GM12864 (cell line): ENCODE data around the gene KIR3DL3.
"Not testable (repeated sequence)": the region's sequence is repeated elsewhere in the genome, so short reads cannot be mapped to it uniquely, and the experiment has no call there.

ENCODE experiments used
- DNase-seq: peaks from one replicate; pipeline ENCODE4 v3.0.0-alpha.2; 2011; ENCODE audit warnings: low read depth
- H3K4me3 ChIP-seq: 2 replicates; pipeline ENCODE4 v1.5.1; 2011; ENCODE audit warnings: mild to moderate bottlenecking, low read depth, low read length, control low read depth
- TF ChIP-seq, protein P1 (sequence below): IDR thresholded peaks from 2 replicates; pipeline ENCODE4 v1.5.1; 2011; ENCODE audit warnings: low read depth, mild to moderate bottlenecking, moderate library complexity, low read length, control low read depth, inconsistent platforms; ENCODE audit errors: missing control alignments

Gene KIR3DL3

GRCh38 chr19:54731191-54731590, 6.9 kb downstream of the KIR3DL3 start:
- no peak for DNase-seq
- TF ChIP-seq, protein P1, sequence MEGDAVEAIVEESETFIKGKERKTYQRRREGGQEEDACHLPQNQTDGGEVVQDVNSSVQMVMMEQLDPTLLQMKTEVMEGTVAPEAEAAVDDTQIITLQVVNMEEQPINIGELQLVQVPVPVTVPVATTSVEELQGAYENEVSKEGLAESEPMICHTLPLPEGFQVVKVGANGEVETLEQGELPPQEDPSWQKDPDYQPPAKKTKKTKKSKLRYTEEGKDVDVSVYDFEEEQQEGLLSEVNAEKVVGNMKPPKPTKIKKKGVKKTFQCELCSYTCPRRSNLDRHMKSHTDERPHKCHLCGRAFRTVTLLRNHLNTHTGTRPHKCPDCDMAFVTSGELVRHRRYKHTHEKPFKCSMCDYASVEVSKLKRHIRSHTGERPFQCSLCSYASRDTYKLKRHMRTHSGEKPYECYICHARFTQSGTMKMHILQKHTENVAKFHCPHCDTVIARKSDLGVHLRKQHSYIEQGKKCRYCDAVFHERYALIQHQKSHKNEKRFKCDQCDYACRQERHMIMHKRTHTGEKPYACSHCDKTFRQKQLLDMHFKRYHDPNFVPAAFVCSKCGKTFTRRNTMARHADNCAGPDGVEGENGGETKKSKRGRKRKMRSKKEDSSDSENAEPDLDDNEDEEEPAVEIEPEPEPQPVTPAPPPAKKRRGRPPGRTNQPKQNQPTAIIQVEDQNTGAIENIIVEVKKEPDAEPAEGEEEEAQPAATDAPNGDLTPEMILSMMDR, result no peak
- no peak overlapping the region for H3K4me3 ChIP-seq

- DNase-seq, H3K4me3 ChIP-seq: not testable (repeated sequence)
Measured at GRCh38 chr19:54738306-54738705, 14.1 kb downstream of the KIR3DL3 start, which contains the start of gene KIR2DL3. KIR2DL3 (plus strand) TSS chr19:54738513; CDS start chr19:54738546, 33 bp downstream.

DNA sequence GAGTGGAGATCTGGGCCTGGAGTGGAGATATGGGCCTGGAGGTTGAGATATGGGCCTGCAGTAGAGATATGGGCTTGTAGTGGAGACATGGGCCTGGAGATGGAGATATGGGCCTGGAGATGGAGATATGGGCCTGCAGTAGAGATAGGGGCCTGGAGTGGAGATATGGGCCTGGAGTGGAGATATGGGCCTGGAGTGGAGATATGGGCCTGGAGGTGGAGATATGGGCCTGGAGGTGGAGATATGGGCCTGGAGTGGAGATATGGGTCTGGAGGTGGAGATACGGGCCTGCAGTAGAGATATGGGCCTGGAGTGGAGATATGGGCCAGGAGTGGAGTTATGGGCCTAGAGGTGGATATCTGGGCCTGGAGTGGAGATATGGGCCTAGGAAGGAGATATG, 14.5 kb downstream of the KIR3DL3 start:
- no peak overlapping the region for H3K4me3 ChIP-seq
- no peak for DNase-seq
- TF ChIP-seq, protein P1, result no peak

DNA sequence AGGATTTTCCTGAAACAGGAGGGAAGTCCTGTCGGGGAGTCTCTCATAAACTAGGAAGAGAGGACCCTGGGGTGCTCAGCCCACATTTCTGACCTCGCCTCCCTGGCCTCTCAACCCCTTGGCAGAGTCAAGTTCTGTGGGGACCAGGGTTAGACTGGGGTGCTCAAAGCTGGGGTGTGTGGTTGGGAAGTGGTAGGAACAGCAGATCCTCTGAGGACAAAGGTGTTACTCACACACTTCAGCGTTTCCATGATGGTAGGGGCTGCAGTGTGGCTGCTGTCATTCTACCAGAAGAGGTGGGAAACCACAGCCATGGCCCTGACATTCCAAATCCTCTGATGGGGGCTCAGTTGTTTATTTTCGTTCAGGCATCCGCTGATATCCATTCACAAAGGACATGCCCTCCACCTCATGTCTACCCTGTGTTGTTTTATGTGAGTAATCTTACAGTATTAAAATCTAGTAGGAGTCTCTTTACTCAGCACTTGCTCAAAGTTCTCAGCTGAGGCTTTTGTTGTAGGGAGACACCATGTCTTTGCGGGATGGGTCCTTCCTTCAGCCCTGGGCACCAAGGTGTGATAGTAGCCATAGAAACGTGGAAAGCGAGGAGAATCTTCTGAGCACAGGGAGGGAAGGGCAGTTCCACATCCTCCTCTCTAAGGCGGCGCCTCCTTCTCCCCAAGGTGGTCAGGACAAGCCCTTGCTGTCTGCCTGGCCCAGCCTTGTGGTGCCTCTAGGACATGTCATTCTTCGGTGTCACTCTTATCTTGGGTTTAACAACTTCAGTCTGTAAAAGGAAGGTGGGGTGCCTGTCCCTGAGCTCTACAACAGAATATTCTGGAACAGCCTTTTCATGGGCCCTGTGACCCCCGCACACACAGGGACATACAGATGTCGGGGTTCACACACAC, 15.6 kb downstream of the KIR3DL3 start:
- no peak for DNase-seq
- TF ChIP-seq, protein P1, result no peak

GRCh38 chr19:54741950-54742349, 17.7 kb downstream of the KIR3DL3 start:
- H3K4me3 ChIP-seq, DNase-seq: not testable (repeated sequence)

More for the DNA sequence above, 15.6 kb downstream of the KIR3DL3 start:
- H3K4me3 ChIP-seq, result no peak overlapping the region

DNA sequence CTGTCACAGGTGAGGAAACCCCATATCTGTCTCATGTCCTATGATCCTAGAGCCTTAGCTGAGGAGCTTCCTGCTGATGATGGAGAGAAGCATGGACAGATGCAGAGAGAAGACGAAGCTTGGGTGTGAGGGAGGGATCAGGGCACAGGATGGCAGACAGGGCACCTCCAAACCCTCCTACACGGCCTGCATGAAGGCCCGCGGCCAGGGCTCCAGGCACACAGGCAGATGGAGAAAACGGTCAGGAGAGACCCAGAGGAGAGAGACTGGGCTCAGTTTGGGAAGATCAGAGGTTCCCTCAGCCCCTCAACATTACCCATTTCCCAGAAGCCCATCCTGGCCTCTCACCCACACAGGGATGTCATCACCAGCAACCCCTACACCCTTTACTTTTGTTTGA, 19.8 kb downstream of the KIR3DL3 start:
- not testable (repeated sequence) for H3K4me3 ChIP-seq, DNase-seq

DNA sequence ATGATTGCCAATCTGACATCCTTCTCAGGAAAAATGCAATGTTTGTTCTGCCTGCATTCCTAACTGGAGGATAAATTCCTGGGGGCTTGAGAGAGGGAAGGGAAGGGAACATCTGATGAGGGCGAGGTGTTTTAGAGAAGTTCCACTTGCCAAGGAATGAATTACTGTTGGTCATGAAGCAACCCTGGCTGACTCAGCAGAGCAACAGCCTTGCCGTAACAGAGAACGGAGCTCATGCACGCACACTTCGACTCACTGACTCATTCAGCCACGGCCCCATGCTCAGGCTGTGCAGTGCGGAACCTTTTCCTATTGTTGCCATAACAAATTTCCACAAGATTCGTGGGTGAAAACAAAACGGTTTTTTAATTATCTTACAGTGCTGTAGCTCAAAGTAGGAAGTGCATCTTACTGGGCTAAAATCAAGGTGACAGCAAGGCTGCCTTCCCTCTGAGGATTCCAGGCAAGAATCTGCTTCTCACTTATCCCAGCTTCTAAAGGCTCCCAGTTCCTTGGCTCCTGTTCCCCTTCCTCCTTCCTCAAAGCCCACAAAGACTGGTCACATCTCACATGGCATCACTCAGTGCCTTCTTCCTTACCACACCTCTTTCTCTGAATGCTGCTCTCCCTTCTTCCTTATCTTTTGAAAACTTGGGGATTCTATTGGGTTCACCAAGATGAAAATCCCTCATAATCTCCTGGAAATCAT, 23.5 kb downstream of the KIR3DL3 start:
- DNase-seq, H3K4me3 ChIP-seq: not testable (repeated sequence)

DNA sequence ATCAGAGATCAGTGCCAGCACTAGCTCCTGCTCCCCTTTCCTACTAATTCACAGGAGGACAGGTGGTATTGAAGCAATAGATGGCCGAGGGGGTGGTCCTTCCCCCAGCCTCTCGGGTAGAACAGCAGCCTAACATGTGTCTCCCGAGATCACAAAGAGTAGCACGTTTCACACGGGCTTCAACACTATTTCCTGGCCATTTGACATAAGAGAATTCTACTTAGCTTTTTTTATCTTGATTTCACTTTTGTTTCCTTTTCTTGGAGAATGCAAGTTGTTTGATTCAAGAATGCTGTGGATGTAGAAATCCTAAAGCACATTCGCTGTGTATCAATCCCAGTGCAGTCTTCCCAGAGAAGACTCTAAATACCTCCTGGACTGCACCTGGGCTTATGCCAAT, 26.0 kb downstream of the KIR3DL3 start:
- H3K4me3 ChIP-seq, DNase-seq: not testable (repeated sequence)

DNA sequence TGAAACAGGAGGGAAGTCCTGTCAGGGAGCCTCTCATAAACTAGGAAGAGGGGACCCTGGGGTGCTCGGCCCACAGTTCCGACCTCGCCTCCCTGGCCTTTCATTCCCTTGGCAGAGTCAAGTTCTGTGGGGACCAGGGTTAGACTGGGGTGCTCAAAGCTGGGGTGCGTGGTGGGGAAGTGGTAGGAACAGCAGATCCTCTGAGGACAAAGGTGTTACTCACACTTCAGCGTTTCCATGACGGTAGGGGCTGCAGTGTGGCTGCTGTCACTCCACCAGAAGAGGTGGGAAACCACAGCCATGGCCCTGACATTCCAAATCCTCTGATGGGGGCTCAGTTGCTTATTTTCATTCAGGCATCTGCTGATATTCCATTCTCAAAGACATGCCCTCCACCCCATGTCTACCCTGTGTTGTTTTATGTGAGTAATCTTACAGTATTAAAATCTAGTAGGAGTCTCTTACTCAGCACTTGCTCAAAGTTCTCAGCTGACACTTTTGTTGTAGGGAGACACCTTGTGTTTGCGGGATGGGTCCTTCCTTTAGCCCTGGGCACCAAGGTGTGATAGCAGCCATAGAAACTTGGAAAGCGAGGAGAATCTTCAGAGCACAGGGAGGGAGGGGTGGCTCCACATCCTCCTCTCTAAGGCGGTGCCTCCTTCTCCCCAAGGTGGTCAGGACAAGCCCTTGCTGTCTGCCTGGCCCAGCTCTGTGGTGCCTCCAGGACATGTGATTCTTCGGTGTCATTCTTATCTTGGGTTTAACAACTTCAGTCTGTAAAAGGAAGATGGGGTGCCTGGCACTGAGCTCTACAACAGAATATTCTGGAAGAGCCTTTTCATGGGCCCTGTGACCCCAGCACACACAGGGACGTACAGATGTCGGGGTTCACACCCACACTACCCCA, 32.2 kb downstream of the KIR3DL3 start:
- not testable (repeated sequence) for H3K4me3 ChIP-seq, DNase-seq

GRCh38 chr19:54758577-54758976, 34.3 kb downstream of the KIR3DL3 start:
- DNase-seq, H3K4me3 ChIP-seq: not testable (repeated sequence)

DNA sequence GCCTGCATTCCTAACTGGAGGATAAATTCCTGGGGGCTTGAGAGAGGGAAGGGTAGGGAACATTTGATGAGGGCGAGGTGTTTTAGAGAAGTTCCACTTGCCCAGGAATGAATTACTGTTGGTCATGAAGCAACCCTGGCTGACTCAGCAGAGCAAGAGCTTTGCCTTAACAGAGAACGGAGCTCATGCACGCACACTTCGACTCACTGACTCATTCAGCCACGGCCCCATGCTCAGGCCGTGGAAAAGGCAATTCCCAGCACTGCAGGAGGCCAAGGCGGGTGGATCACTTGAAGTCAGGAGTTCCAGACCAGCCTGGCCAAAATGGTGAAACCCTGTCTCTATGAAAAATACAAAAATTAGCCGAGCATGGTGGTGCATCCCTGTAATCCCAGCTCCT, 40.0 kb downstream of the KIR3DL3 start:
- not testable (repeated sequence) for DNase-seq, H3K4me3 ChIP-seq

DNA sequence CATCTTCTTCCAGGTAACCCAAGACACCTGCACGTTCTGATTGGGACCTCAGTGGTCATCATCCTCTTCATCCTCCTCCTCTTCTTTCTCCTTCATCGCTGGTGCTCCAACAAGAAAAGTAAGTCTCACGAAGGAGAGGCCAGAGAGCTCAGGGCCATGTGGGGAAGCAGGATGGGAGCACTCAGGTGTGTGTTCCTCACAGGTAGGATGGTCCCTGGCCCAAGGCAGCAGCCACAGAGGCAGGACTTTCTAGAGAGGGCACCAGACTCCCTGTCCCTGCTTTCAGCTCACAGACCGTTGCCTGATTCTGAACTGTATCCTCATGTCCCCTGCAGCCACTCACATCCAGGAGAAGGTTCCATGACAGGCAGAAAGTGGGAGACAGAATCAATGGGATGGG, 42.2 kb downstream of the KIR3DL3 start:
- DNase-seq, result not testable (repeated sequence)

GRCh38 chr19:54769646-54770045, 45.4 kb downstream of the KIR3DL3 start, which contains the start of gene KIR2DL1:
KIR2DL1 (plus strand) TSS chr19:54769793; CDS start chr19:54769851, 58 bp downstream.
- not testable (repeated sequence) for DNase-seq, H3K4me3 ChIP-seq

More for the DNA sequence above, 42.2 kb downstream of the KIR3DL3 start:
- not testable (repeated sequence) for H3K4me3 ChIP-seq

GRCh38 chr19:54770511-54770910, 46.3 kb downstream of the KIR3DL3 start:
- not testable (repeated sequence) for H3K4me3 ChIP-seq, DNase-seq
